Thyroid gland (tissue), 4 donors: ENCODE measurements around the gene ELF3. TPM values are rescaled to one million over a fixed set of nuclear protein-coding genes. Genes with fewer than 3 reads are reported as not detected.
"Not testable (repeated sequence)": the region's sequence is repeated elsewhere in the genome, so short reads cannot be mapped to it uniquely, and the experiment has no call there.

ENCODE experiments used
- DNase-seq, 2 donors: peaks; one replicate each; pipeline ENCODE4 v3.0.0-alpha.2; 2019
- H3K27ac ChIP-seq, 3 donors: fragments of 200-600 bp; sonication (generic); 1 replicate in 2 of 3; 2 replicates in 1 of 3; pipeline ENCODE4 v1.5.1; 2016 to 2019; ENCODE audit warnings: mild to moderate bottlenecking in 1 of 3, moderate library complexity in 1 of 3
- H3K27me3 ChIP-seq: fragments of 200-600 bp; sonication (generic); one replicate; pipeline ENCODE4 v1.5.1; 2019
- H3K36me3 ChIP-seq, 2 donors: fragments of 200-600 bp; sonication (generic); one replicate each; pipeline ENCODE4 v1.5.1; 2016 to 2019
- H3K4me1 ChIP-seq, 2 donors: fragments of 200-600 bp; sonication (generic); one replicate each; pipeline ENCODE4 v1.5.1; 2017 to 2019
- H3K4me3 ChIP-seq, 3 donors: fragments of 200-600 bp; sonication (generic); replicated peaks in 1 of 3; 1 replicate in 2 of 3; 2 replicates in 1 of 3; pipeline ENCODE4 v1.5.1; 2016; ENCODE audit warnings: mild to moderate bottlenecking in 1 of 3
- H3K9me3 ChIP-seq: fragments of 200-600 bp; sonication (generic); one replicate; pipeline ENCODE4 v1.5.1; 2017
- POLR2A ChIP-seq, 2 donors: fragments of 450-650 bp; IDR thresholded peaks; one replicate each; pipeline ENCODE4 v1.6.1; 2017; ENCODE audit warnings: antibody characterized with exemption in 2 of 2, mild to moderate bottlenecking in 2 of 2, moderate library complexity in 1 of 2
- WGBS, 2 donors: methylation state at CpG; one replicate each; pipeline ENCODE4 v1.1.5; 2017; 5-methylcytosine and 5-hydroxymethylcytosine counted together
- intact Hi-C: fragments of 100-400 bp; cut with DNase I; formaldehyde crosslinking; loops from one replicate; pipeline ENCODE4 v1.15.1; 2023
- total RNA-seq, 4 donors: library from RNA; depleted of rRNA; stranded (reverse); fragments of >200 nt; gene quantifications; one replicate each; pipeline ENCODE4 v1.2.3, GENCODE V29; 2016
- TF ChIP-seq, protein P1 (sequence below), 6 experiments: fragments of 200-600 bp in 3 of 6; fragments of 450-650 bp in 3 of 6; sonication (generic) in 3 of 6; IDR thresholded peaks; one replicate each; pipeline ENCODE4 v1.5.1; 2016 to 2019; ENCODE audit warnings: antibody characterized with exemption in 6 of 6, mild to moderate bottlenecking in 2 of 6, inconsistent platforms in 1 of 6, moderate library complexity in 1 of 6

The ELF3 gene
- total RNA-seq, 4 donors from 2014 or later = 6.6 to 28.8 (median 12.6) TPM

DNA sequence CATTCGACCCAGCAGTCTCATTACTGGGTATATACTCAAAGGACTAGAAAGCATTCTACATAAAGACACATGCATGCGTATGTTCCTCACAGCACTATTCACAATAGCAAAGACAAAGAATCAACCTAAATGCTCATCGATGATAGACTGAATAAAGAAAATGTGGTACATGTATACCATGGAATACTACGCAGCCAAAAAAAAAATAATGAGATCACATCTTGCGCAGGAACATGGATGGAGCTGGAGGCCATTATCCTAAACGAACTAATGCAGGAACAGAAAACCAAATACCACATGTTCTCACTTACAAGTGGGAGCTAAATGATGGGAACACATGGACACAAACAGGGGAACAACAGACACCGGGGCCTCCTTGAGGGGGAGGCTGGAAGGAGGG is 43.7 kb downstream of the ELF3 start:
- H3K36me3 ChIP-seq = no peaks in the 10 kb centered on the region
- no peak for TF ChIP-seq POLR2A (IDR thresholded peaks at IDR 0.05)
- TF ChIP-seq, protein P1, sequence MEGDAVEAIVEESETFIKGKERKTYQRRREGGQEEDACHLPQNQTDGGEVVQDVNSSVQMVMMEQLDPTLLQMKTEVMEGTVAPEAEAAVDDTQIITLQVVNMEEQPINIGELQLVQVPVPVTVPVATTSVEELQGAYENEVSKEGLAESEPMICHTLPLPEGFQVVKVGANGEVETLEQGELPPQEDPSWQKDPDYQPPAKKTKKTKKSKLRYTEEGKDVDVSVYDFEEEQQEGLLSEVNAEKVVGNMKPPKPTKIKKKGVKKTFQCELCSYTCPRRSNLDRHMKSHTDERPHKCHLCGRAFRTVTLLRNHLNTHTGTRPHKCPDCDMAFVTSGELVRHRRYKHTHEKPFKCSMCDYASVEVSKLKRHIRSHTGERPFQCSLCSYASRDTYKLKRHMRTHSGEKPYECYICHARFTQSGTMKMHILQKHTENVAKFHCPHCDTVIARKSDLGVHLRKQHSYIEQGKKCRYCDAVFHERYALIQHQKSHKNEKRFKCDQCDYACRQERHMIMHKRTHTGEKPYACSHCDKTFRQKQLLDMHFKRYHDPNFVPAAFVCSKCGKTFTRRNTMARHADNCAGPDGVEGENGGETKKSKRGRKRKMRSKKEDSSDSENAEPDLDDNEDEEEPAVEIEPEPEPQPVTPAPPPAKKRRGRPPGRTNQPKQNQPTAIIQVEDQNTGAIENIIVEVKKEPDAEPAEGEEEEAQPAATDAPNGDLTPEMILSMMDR (IDR thresholded peaks at IDR 0.05) = no peak
- no peak for DNase-seq
- no peak overlapping the region for H3K4me3 ChIP-seq
- intact Hi-C loops = no loop called here
- no peaks in the 10 kb centered on the region for H3K9me3 ChIP-seq
- H3K4me1 ChIP-seq = peaks cover 0 to 7% of the 10 kb centered on the region in 2 donors
- H3K27me3 ChIP-seq = no peaks in the 10 kb centered on the region
- no peak overlapping the region for H3K27ac ChIP-seq
- 95% methylated on average over 7 of the region's 7 CpGs for WGBS, 2 donors

DNA sequence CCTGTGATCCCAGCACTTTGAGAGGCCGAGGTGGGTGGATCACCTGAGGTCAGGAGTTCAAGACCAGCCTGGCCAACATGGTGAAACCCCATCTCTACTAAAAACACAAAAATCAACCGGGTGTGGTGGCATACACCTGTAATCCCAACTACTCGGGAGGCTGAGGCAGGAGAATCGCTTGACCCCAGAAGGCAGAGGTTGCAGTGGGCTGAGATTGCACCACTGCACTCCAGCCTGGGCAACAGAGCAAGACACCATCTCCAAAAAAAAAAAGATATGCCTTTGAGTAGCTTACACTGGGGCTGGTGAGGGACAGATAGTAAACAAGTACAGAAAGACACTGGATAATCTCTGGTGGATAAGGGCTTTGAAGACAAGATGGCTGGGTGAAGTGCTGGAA is 44.3 kb downstream of the ELF3 start:
- WGBS, 2 donors = 81 to 88% methylated on average over 4 of the region's 4 CpGs

DNA sequence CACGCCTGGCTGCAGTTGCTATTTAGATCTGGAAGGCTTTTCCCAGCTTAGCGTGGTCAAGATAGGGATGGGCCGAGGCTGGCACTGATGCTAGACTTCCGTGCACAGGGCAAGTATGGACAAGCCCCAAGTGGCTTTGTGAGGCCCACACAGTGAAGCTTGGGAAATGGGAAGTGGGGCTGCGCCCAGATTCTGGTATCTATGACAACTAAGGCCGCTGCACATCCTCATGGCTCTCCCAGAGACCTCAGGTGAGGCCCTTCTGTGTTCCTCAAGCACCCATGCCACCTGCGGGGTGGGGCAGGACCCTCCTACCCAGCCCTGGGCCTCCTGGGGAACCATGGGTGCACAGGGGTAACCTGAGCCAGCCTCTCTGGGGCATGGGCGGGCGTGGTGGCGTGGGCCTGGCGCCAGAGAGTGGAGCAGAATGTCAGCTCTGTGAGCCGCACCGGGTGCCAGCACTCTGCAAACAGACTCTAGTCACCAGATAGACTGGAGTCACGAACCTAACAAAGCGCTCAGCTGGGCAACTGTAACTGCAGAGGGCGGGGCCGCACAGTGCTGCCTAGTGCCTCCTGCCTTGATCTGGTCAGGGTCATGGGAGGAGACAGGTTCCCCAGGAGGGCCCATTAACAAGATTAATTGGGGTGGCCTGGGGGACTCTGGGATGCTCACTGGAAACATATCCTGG is 46.4 kb downstream of the ELF3 start:
- Histone ChIP-seq H3K36me3 (no peaks in the 10 kb centered on the region), H3K4me1 (peaks cover 0 to 7% of the 10 kb centered on the region in 2 donors), H3K9me3 (no peaks in the 10 kb centered on the region), H3K27me3 (no peaks in the 10 kb centered on the region), H3K27ac (no peak overlapping the region), H3K4me3 (no peak overlapping the region)
- intact Hi-C loops = no loop called here
- peak; percentile 9 to 26 for DNase-seq
- TF ChIP-seq, protein P1 (IDR thresholded peaks at IDR 0.05) = no peak
- TF ChIP-seq POLR2A (IDR thresholded peaks at IDR 0.05) = no peak
- WGBS, 2 donors = 75 to 92% methylated on average over 10 to 13 of the region's 17 CpGs

More for the DNA sequence above, 44.3 kb downstream of the ELF3 start:
- H3K4me3 ChIP-seq, H3K9me3 ChIP-seq, DNase-seq, H3K27me3 ChIP-seq, intact Hi-C loops, H3K36me3 ChIP-seq, H3K4me1 ChIP-seq, H3K27ac ChIP-seq: not testable (repeated sequence)

DNA sequence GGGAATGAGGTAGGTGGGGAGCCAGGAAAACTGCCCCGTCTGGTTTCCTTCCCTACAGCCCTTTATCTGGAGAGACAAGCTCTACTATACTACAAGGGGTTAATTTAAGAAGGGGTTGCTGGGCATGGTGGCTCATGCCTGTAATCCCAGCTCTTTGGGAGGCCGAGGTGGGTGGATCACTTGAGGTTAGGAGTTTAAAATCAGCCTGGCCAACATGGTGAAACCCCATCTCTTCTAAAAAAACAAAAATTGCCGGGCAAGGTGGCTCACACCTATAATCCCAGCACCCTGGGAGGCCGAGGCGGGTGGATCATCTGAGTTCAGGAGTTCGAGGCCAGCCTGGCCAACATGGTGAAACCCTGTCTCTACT is 46.9 kb downstream of the ELF3 start:
- 77 to 81% methylated on average over 6 of the region's 6 CpGs for WGBS, 2 donors
- not testable (repeated sequence) for H3K27ac ChIP-seq

DNA sequence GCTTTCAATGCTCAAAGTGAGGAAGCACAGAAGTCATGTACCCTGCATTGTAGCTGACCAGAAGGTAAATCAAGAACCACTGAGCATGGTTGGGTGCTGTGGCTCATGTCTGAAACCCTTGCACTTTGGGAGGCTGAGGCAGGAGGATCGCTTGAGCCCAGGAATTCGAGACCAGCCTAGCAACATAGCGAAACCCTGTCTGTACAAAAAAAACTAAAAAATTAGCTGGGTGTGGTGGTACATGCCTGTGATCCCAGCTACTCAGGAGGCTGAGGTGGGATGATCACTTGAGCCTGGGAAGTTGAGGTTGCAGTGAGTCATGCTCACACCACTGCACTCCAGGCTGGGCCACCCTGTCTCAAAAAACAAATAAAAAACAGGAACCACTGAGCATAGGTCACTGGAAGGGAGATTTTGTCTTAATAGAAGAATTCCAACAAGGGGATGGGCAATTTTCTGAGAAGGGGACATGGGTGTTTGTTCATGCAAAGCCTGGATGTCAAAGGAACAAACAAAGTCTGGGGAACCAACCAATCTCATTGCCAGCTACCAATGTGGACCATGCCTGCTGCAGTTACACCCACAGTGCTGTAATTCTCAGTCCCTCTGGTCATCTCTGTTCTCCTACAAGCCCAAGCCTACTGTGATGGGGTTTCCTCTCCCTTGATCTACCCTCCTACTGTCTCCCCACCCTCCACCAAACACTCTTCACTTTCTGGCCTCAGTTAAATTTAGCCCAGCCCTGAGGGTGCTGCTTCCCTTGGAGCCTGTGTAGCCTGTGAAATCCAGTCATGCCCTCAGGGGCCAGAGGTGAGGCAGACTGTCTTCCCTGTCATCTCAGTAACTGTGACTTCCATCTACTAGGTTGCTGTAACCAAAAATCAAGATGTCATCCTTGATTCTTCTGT is 47.9 kb downstream of the ELF3 start:
- intact Hi-C loops = no loop called here
- DNase-seq = no peak
- Histone ChIP-seq H3K4me1 (peaks cover 0 to 7% of the 10 kb centered on the region in 2 donors), H3K36me3 (no peaks in the 10 kb centered on the region), H3K4me3 (no peak overlapping the region), H3K27ac (no peak overlapping the region), H3K9me3 (no peaks in the 10 kb centered on the region), H3K27me3 (no peaks in the 10 kb centered on the region)
- 95 to 98% methylated on average over 3 of the region's 3 CpGs for WGBS, 2 donors
- no peak for TF ChIP-seq POLR2A (IDR thresholded peaks at IDR 0.05)
- TF ChIP-seq, protein P1 (IDR thresholded peaks at IDR 0.05) = no peak

More for the DNA sequence above, 46.9 kb downstream of the ELF3 start:
- H3K4me1 ChIP-seq, H3K27me3 ChIP-seq, H3K9me3 ChIP-seq, DNase-seq, intact Hi-C loops, H3K4me3 ChIP-seq, H3K36me3 ChIP-seq: not testable (repeated sequence)

DNA sequence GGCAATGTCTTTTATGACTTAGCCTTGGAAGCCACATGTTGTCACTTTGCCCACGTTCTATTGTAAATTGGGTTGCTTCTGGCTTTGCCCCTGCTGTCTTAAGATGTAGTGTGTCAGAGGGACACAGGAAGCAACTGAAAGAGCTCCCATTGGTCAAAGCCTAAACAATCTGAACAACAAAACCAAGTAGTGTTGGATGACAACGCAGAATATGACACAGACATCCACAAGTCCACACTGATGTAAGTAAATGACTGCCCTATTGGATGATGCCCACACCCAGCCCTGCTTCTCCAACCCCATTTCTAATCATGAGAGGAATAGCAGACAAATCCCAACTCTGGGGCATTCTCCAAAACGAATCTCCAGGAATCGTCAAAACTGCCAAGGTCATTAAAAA is 50.7 kb downstream of the ELF3 start:
- DNase-seq = no peak

DNA sequence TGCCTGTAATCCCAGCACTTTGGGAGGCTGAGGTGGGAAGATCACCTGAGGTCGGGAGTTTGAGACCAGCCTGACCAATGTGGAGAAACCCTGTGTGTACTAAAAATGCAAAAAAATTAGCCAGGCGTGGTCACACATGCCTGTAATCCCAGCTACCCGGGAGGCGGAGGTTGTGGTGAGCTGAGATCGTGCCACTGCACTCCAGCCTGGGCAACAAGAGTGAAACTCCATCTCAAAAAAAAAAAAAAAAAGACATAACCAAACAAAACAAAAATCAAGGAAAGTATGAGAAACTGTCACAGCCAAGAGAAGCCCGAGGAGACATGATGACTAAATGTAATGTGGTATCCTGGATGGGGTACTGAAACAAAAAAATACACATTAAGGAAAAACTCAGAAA is 51.4 kb downstream of the ELF3 start:
- H3K36me3 ChIP-seq = not testable (repeated sequence)

More for the DNA sequence above, 50.7 kb downstream of the ELF3 start:
- H3K4me3 ChIP-seq = no peak overlapping the region
- H3K27me3 ChIP-seq = no peaks in the 10 kb centered on the region
- intact Hi-C loops = no loop called here
- H3K9me3 ChIP-seq = no peaks in the 10 kb centered on the region
- WGBS, 2 donors = 78 to 80% methylated on average over 4 of the region's 4 CpGs
- TF ChIP-seq, protein P1 (IDR thresholded peaks at IDR 0.05) = no peak
- no peak for TF ChIP-seq POLR2A (IDR thresholded peaks at IDR 0.05)
- peaks cover 0 to 7% of the 10 kb centered on the region in 2 donors for H3K4me1 ChIP-seq
- H3K36me3 ChIP-seq = no peaks in the 10 kb centered on the region
- no peak overlapping the region for H3K27ac ChIP-seq

DNA sequence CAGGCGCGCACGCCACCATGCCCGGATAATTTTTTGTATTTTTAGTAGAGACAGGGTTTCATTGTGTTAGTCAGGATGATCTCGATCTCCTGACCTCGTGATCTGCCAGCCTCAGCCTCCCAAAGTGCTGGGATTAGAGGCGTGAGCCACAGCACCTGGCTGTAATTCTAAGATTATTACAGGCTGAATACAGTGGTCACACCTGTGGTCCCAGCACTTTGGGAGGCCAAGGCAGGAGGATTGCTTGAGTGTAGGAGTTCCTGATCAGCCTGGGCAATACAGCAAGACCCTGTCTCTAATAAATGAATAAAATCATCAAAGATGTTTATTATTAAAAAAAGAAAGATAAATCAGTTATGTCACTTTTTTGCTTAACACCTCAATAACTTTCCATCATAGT is 52.2 kb downstream of the ELF3 start:
- H3K27me3 ChIP-seq, H3K4me3 ChIP-seq, H3K4me1 ChIP-seq, DNase-seq, intact Hi-C loops, H3K36me3 ChIP-seq, H3K27ac ChIP-seq, H3K9me3 ChIP-seq: not testable (repeated sequence)
- WGBS, 2 donors = 94 to 96% methylated on average over 7 of the region's 7 CpGs

More for the DNA sequence above, 51.4 kb downstream of the ELF3 start:
- WGBS, 2 donors = 79 to 80% methylated on average over 6 of the region's 6 CpGs
- H3K4me3 ChIP-seq, H3K4me1 ChIP-seq, intact Hi-C loops, H3K27ac ChIP-seq, H3K27me3 ChIP-seq, H3K9me3 ChIP-seq, DNase-seq: not testable (repeated sequence)
